OCI-LY7 (cell line): ENCODE measurements around the gene PACS1. TPM values are rescaled to one million over a fixed set of nuclear protein-coding genes. Genes with fewer than 3 reads are reported as not detected.

Experiments
- BruUV-seq: library from RNA; stranded (reverse); fragments of 400-500 nt; replicated peaks from 2 replicates; lab custom pipeline; 2021; lab: Mats Ljungman, UMichigan
- CTCF ChIA-PET: fragments of 300-600 bp; sonication (Branson Sonifier 250); formaldehyde crosslinking; loops from one replicate; lab custom pipeline; 2022; ENCODE audit warnings: antibody characterized with exemption; ENCODE audit not compliant: unreplicated experiment; lab: Charles Lee
- POLR2A ChIA-PET: fragments of 300-600 bp; sonication (Branson Sonifier 250); formaldehyde crosslinking; loops from one replicate; lab custom pipeline; 2022; ENCODE audit warnings: antibody characterized with exemption; lab: Charles Lee
- DNase-seq: peaks from one replicate; pipeline ENCODE4 v3.0.0-alpha.2; 2015; ENCODE audit warnings: low spot score
- H2AFZ ChIP-seq: fragments of 200-600 bp; sonication (generic), shearing (Covaris generic); 2 replicates; pipeline ENCODE4 v1.6.1; 2014; ENCODE audit warnings: mild to moderate bottlenecking, antibody characterized with exemption, low read length, moderate library complexity
- H3K27ac ChIP-seq: fragments of 200-600 bp; sonication (generic); 2 replicates; pipeline ENCODE4 v1.5.1; 2014; ENCODE audit warnings: mixed run types, low read depth, mild to moderate bottlenecking, moderate library complexity, low read length, inconsistent platforms; ENCODE audit not compliant: poor library complexity, severe bottlenecking
- H3K36me3 ChIP-seq: fragments of 200-600 bp; sonication (generic); 2 replicates; pipeline ENCODE4 v1.6.1; 2014; ENCODE audit warnings: mild to moderate bottlenecking, antibody characterized with exemption, low read length, moderate library complexity, mixed read lengths; ENCODE audit not compliant: insufficient read depth
- H3K4me1 ChIP-seq: fragments of 200-600 bp; sonication (generic); 2 replicates; pipeline ENCODE4 v1.5.1; 2014; ENCODE audit warnings: mild to moderate bottlenecking, low read length; ENCODE audit not compliant: insufficient read depth, poor library complexity, severe bottlenecking
- H3K4me2 ChIP-seq: fragments of 200-600 bp; sonication (generic); 2 replicates; pipeline ENCODE4 v1.6.1; 2014; ENCODE audit warnings: mild to moderate bottlenecking, low read length
- H3K4me3 ChIP-seq: fragments of 200-600 bp; sonication (generic); 2 replicates; pipeline ENCODE4 v1.5.1; 2014; ENCODE audit warnings: mild to moderate bottlenecking, low read depth, low read length; ENCODE audit not compliant: poor library complexity, severe bottlenecking
- H3K79me2 ChIP-seq: fragments of 200-600 bp; sonication (generic); 2 replicates; pipeline ENCODE4 v1.6.1; 2016; ENCODE audit warnings: low read depth, mild to moderate bottlenecking, low read length, moderate library complexity, mixed read lengths; ENCODE audit not compliant: insufficient read depth
- H3K9me2 ChIP-seq: fragments of 200-600 bp; sonication (generic); 2 replicates; pipeline ENCODE4 v1.6.1; 2016; ENCODE audit warnings: mild to moderate bottlenecking, low read length, mixed read lengths; ENCODE audit not compliant: insufficient read depth
- H3K9me3 ChIP-seq: fragments of 200-600 bp; sonication (generic); 2 replicates; pipeline ENCODE4 v1.6.1; 2014; ENCODE audit warnings: mild to moderate bottlenecking, mixed run types, low read length, mixed read lengths
- H4K20me1 ChIP-seq: fragments of 200-600 bp; sonication (generic); 2 replicates; pipeline ENCODE4 v1.6.1; 2014; ENCODE audit warnings: mild to moderate bottlenecking, antibody characterized with exemption, low read length, moderate library complexity, mixed read lengths; ENCODE audit not compliant: insufficient read depth
- CTCF ChIP-seq: fragments of 200-600 bp; sonication (generic); conservative IDR thresholded peaks from 2 replicates; pipeline ENCODE4 v1.5.1; 2014; ENCODE audit warnings: mild to moderate bottlenecking, antibody characterized with exemption, low read length, moderate library complexity, mixed read lengths
- EZH2phosphoT487 ChIP-seq: fragments of 200-600 bp; sonication (generic); IDR thresholded peaks from 2 replicates; pipeline ENCODE4 v1.6.1; 2018; ENCODE audit warnings: low read depth, borderline replicate concordance, mild to moderate bottlenecking, mixed run types, antibody characterized with exemption, low read length, moderate library complexity, mixed read lengths
- intact Hi-C: fragments of 100-400 bp; cut with micrococcal nuclease; formaldehyde crosslinking; loops from one replicate; pipeline ENCODE4 v1.10.0; 2022; ENCODE audit not compliant: unreplicated experiment
- total RNA-seq, 2 experiments: library from RNA; depleted of rRNA in 1 of 2; stranded (reverse); fragments of >200 nt in 1 of 2; shearing (Covaris generic) in 1 of 2; gene quantifications; 2 replicates each; pipeline ENCODE4 v1.2.3, GENCODE V29; 2014 to 2022

PACS1 gene
- total RNA-seq, 2 experiments from 2014 or later: 23.7 to 52.5 TPM

GRCh38 chr11:66157182-66157864 lies 87.3 kb downstream of the PACS1 start:
- ChIA-PET CTCF (no interaction called here), POLR2A (interaction anchor here (0.6 kb wide), 1 partner anchor 29 kb away, joined by 4 read pairs; no protein-coding TSS in a partner anchor)
- no peak overlapping the region for H3K4me2 ChIP-seq
- no TSS peak for BruUV-seq
- no peak for DNase-seq
- H3K9me3 ChIP-seq: no peaks in the 10 kb centered on the region
- no peak for TF ChIP-seq EZH2phosphoT487
- no peak for TF ChIP-seq CTCF
- intact Hi-C loops: loop anchor here (10.0 kb wide), 1 partner anchor 47 kb away; no protein-coding TSS in a partner anchor
- H3K9me2 ChIP-seq: no peaks in the 10 kb centered on the region
- peaks cover 11% of the 10 kb centered on the region for H3K4me1 ChIP-seq
- no peaks in the 10 kb centered on the region for H3K36me3 ChIP-seq
- H2AFZ ChIP-seq: no peak overlapping the region
- H3K4me3 ChIP-seq: no peak overlapping the region
- H3K79me2 ChIP-seq: no peaks in the 10 kb centered on the region
- no peaks in the 10 kb centered on the region for H4K20me1 ChIP-seq
- H3K27ac ChIP-seq: no peak overlapping the region

GRCh38 chr11:66158156-66158555 lies 88.1 kb downstream of the PACS1 start:
- no peaks in the 10 kb centered on the region for H4K20me1 ChIP-seq
- POLR2A ChIA-PET: no interaction called here
- CTCF ChIA-PET: no interaction called here

More at GRCh38 chr11:66158156-66158555, 88.1 kb downstream of the PACS1 start:
- no peaks in the 10 kb centered on the region for H3K9me2 ChIP-seq
- no peak overlapping the region for H3K27ac ChIP-seq
- peaks cover 11% of the 10 kb centered on the region for H3K4me1 ChIP-seq
- no peaks in the 10 kb centered on the region for H3K79me2 ChIP-seq
- TF ChIP-seq CTCF: no peak
- TF ChIP-seq EZH2phosphoT487: no peak
- intact Hi-C loops: loop anchor here (10.0 kb wide), 1 partner anchor 47 kb away; no protein-coding TSS in a partner anchor
- BruUV-seq: no TSS peak
- no peak for DNase-seq
- no peak overlapping the region for H2AFZ ChIP-seq
- no peaks in the 10 kb centered on the region for H3K9me3 ChIP-seq
- H3K36me3 ChIP-seq: no peaks in the 10 kb centered on the region
- no peak overlapping the region for H3K4me3 ChIP-seq
- H3K4me2 ChIP-seq: no peak overlapping the region
